Measurements from ENCODE around the gene PAEP. TPM values are rescaled to one million over a fixed set of nuclear protein-coding genes. Genes with fewer than 3 reads are reported as not detected.

The PAEP gene
- total RNA-seq, 4 donors from 2014 or later, result not detected

- WGBS, 2 donors (ENCODE audit: low coverage in 1 of 2), result 52 to 65% methylated on average over 4 to 5 of the region's 5 CpGs
- Histone ChIP-seq H3K4me3 (no peak overlapping the region), H3K36me3 (no peaks in the 10 kb centered on the region), H3K4me1 (no peaks in the 10 kb centered on the region), H3K27me3 (peaks cover 30% of the 10 kb centered on the region), H3K27ac (no peak overlapping the region), H3K9me3 (no peaks in the 10 kb centered on the region)
- in situ Hi-C loops (cut with MboI; ENCODE audit: low pct_ligation_motif_present in 1 of 4, low pct_unique_long_range_greater_than_20kb in 1 of 4, low sequenced_read_pairs in 3 of 4), result no loop called here
- DNase-seq, result no peak
- intact Hi-C loops (cut with DNase I; ENCODE audit: low total_unique reads), result no loop called here
- TF ChIP-seq EP300 (IDR thresholded peaks at IDR 0.05; ENCODE audit: low read depth) (no peak), POLR2AphosphoS5 (IDR thresholded peaks at IDR 0.05) (no peak), POLR2A (IDR thresholded peaks at IDR 0.05) (no peak)
- TF ChIP-seq, protein P1, sequence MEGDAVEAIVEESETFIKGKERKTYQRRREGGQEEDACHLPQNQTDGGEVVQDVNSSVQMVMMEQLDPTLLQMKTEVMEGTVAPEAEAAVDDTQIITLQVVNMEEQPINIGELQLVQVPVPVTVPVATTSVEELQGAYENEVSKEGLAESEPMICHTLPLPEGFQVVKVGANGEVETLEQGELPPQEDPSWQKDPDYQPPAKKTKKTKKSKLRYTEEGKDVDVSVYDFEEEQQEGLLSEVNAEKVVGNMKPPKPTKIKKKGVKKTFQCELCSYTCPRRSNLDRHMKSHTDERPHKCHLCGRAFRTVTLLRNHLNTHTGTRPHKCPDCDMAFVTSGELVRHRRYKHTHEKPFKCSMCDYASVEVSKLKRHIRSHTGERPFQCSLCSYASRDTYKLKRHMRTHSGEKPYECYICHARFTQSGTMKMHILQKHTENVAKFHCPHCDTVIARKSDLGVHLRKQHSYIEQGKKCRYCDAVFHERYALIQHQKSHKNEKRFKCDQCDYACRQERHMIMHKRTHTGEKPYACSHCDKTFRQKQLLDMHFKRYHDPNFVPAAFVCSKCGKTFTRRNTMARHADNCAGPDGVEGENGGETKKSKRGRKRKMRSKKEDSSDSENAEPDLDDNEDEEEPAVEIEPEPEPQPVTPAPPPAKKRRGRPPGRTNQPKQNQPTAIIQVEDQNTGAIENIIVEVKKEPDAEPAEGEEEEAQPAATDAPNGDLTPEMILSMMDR (IDR thresholded peaks at IDR 0.05), result no peak
Measured at GRCh38 chr9:135600296-135600817, 38.8 kb downstream of the PAEP start.

GRCh38 chr9:135601988-135602387, 40.4 kb downstream of the PAEP start:
- WGBS, 2 donors (ENCODE audit: low coverage in 1 of 2), result 79 to 100% methylated on average over 5 to 8 of the region's 8 CpGs
- Histone ChIP-seq H3K36me3 (no peaks in the 10 kb centered on the region), H3K27me3 (peaks cover 21% of the 10 kb centered on the region), H3K27ac (no peak overlapping the region), H3K9me3 (no peaks in the 10 kb centered on the region), H3K4me1 (no peaks in the 10 kb centered on the region), H3K4me3 (no peak overlapping the region)
- intact Hi-C loops (cut with DNase I; ENCODE audit: low total_unique reads) (no loop called here), in situ Hi-C loops (cut with MboI; ENCODE audit: low pct_ligation_motif_present in 1 of 4, low pct_unique_long_range_greater_than_20kb in 1 of 4, low sequenced_read_pairs in 3 of 4) (no loop called here)
- no peak for DNase-seq
- no peak for TF ChIP-seq EP300 (IDR thresholded peaks at IDR 0.05; ENCODE audit: low read depth)
- TF ChIP-seq POLR2A (IDR thresholded peaks at IDR 0.05), result no peak
- TF ChIP-seq, protein P1 (IDR thresholded peaks at IDR 0.05), result no peak
- TF ChIP-seq POLR2AphosphoS5 (IDR thresholded peaks at IDR 0.05), result no peak

GRCh38 chr9:135602789-135603481, 41.4 kb downstream of the PAEP start:
- intact Hi-C loops (cut with DNase I; ENCODE audit: low total_unique reads), result loop anchor here (1.0 kb wide), 1 partner anchor 36 kb away; the partner anchor contains the start of gene GLT6D1

More at GRCh38 chr9:135602789-135603481, 41.4 kb downstream of the PAEP start:
- Histone ChIP-seq H3K9me3 (no peaks in the 10 kb centered on the region), H3K27me3 (peaks cover 13% of the 10 kb centered on the region), H3K4me1 (no peaks in the 10 kb centered on the region), H3K4me3 (no peak overlapping the region), H3K27ac (no peak overlapping the region), H3K36me3 (no peaks in the 10 kb centered on the region)
- peak; percentile 47 for DNase-seq
- no peak for TF ChIP-seq EP300 (IDR thresholded peaks at IDR 0.05; ENCODE audit: low read depth)
- TF ChIP-seq, protein P1 (IDR thresholded peaks at IDR 0.05), result peak; percentile 56 to 84 (median 66)
- TF ChIP-seq POLR2AphosphoS5 (IDR thresholded peaks at IDR 0.05), result no peak
- no peak for TF ChIP-seq POLR2A (IDR thresholded peaks at IDR 0.05)
- 41 to 47% methylated on average over 17 to 24 of the region's 24 CpGs for WGBS, 2 donors (ENCODE audit: low coverage in 1 of 2)
- in situ Hi-C loops (cut with MboI; ENCODE audit: low pct_ligation_motif_present in 1 of 4, low pct_unique_long_range_greater_than_20kb in 1 of 4, low sequenced_read_pairs in 3 of 4), result no loop called here
